Subcutaneous abdominal adipose tissue (tissue), 5 donors: ENCODE measurements around the gene CADPS2.
"Not testable (repeated sequence)": the region's sequence is repeated elsewhere in the genome, so short reads cannot be mapped to it uniquely, and the experiment has no call there.

Source experiments
- H3K27ac ChIP-seq: one replicate; pipeline ENCODE4 v1.7.0; 2013; ENCODE audit warnings: low read depth, mild to moderate bottlenecking, inconsistent platforms, low read length, moderate library complexity
- H3K27me3 ChIP-seq, 5 donors: one replicate each; pipeline ENCODE4 v1.7.0; 2013; ENCODE audit warnings: low read length in 5 of 5, inconsistent platforms in 1 of 5; ENCODE audit not compliant: control insufficient read depth in 5 of 5, insufficient read depth in 4 of 5
- H3K36me3 ChIP-seq, 5 donors: one replicate each; pipeline ENCODE4 v1.7.0; 2013; ENCODE audit warnings: low read length in 5 of 5; ENCODE audit not compliant: control insufficient read depth in 5 of 5, insufficient read depth in 5 of 5
- H3K4me1 ChIP-seq, 5 donors: one replicate each; pipeline ENCODE4 v1.7.0; 2013; ENCODE audit warnings: low read length in 5 of 5, mild to moderate bottlenecking in 3 of 5, moderate library complexity in 1 of 5; ENCODE audit not compliant: control insufficient read depth in 5 of 5, insufficient read depth in 5 of 5
- H3K4me3 ChIP-seq, 5 donors: one replicate each; pipeline ENCODE4 v1.7.0; 2013; ENCODE audit warnings: low read length in 5 of 5, low read depth in 1 of 5
- H3K9ac ChIP-seq, 5 donors: one replicate each; pipeline ENCODE4 v1.7.0; 2013; ENCODE audit warnings: low read length in 5 of 5, mild to moderate bottlenecking in 4 of 5, moderate library complexity in 3 of 5
- H3K9me3 ChIP-seq, 5 donors: one replicate each; pipeline ENCODE4 v1.7.0; 2013; ENCODE audit warnings: low read length in 5 of 5; ENCODE audit not compliant: control insufficient read depth in 5 of 5
- donor health status: healthy.
- donor health status: healthy.
- donor health status: healthy.
- donor health status: healthy.
- donor health status: healthy.

Gene CADPS2

GRCh38 chr7:122834571-122834942 is 51.7 kb downstream of the CADPS2 start:
- H3K36me3 ChIP-seq, H3K4me1 ChIP-seq, H3K4me3 ChIP-seq, H3K9ac ChIP-seq, H3K9me3 ChIP-seq, H3K27ac ChIP-seq, H3K27me3 ChIP-seq: not testable (repeated sequence)

- H3K4me3 ChIP-seq: no peak overlapping the region
- no peaks in the 10 kb centered on the region for H3K4me1 ChIP-seq
- H3K9me3 ChIP-seq: no peaks in the 10 kb centered on the region
- no peak overlapping the region for H3K27ac ChIP-seq
- no peaks in the 10 kb centered on the region for H3K36me3 ChIP-seq
- no peak overlapping the region for H3K9ac ChIP-seq
- H3K27me3 ChIP-seq: no peaks in the 10 kb centered on the region
Measured at GRCh38 chr7:122833888-122834570, 52.2 kb downstream of the CADPS2 start.

- Histone ChIP-seq H3K9me3 (no peaks in the 10 kb centered on the region), H3K4me3 (no peak overlapping the region), H3K9ac (no peak overlapping the region), H3K27me3 (no peaks in the 10 kb centered on the region), H3K36me3 (no peaks in the 10 kb centered on the region), H3K4me1 (no peaks in the 10 kb centered on the region), H3K27ac (no peak overlapping the region)
Measured at GRCh38 chr7:122831436-122831835, 54.8 kb downstream of the CADPS2 start.

GRCh38 chr7:122829962-122830361 is 56.3 kb downstream of the CADPS2 start:
- Histone ChIP-seq H3K27me3 (no peaks in the 10 kb centered on the region), H3K4me1 (no peaks in the 10 kb centered on the region), H3K4me3 (no peak overlapping the region), H3K27ac (no peak overlapping the region), H3K36me3 (no peaks in the 10 kb centered on the region), H3K9me3 (no peaks in the 10 kb centered on the region), H3K9ac (no peak overlapping the region)

DNA sequence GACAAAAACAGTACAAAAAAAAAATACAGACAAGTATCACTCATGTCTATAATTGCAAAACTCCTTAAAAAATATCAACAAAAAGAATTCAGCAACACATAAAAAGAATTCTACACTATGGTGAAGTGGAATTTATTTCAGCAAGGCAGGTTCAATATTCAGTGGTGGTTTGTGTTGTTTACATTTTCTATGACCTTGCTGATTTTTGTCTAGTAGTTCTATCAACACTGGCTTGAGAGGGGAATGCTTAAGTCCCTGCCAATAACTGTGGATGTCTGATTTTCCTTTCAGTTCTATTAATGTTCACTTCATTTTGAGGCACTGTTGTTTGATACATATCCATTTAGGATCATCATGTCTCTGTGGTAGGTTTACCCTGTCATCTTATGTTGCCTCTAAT is 58.5 kb downstream of the CADPS2 start:
- Histone ChIP-seq H3K4me3 (no peak overlapping the region), H3K9ac (no peak overlapping the region), H3K27ac (no peak overlapping the region), H3K9me3 (no peaks in the 10 kb centered on the region), H3K4me1 (no peaks in the 10 kb centered on the region), H3K36me3 (no peaks in the 10 kb centered on the region), H3K27me3 (no peaks in the 10 kb centered on the region)

- Histone ChIP-seq H3K4me3 (no peak overlapping the region), H3K27ac (no peak overlapping the region), H3K9me3 (no peaks in the 10 kb centered on the region), H3K27me3 (no peaks in the 10 kb centered on the region), H3K9ac (no peak overlapping the region), H3K36me3 (no peaks in the 10 kb centered on the region), H3K4me1 (no peaks in the 10 kb centered on the region)
Measured at GRCh38 chr7:122813845-122814244, 72.4 kb downstream of the CADPS2 start.

- H3K27me3 ChIP-seq: no peaks in the 10 kb centered on the region
- H3K36me3 ChIP-seq: no peaks in the 10 kb centered on the region
Measured at GRCh38 chr7:122803851-122804250, 82.4 kb downstream of the CADPS2 start.

DNA sequence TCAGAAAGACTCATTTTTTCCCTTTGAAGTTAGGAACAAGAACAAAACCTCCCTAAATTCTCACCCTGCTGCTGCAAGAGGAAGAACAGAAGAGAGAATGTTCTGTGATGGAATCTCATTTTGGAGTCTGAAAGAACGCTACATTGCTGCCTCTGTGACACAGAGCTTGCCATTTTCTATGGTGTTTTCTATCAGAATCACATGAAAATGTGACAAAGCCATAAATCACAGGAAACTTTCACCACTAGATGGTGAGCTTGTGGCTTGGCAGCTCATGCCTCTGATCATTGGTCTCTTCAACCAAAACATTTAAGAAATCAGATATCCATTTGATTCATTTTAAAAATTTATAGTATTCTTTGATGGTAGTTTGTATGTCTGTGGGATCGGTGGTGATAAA is 82.9 kb downstream of the CADPS2 start:
- no peak overlapping the region for H3K27ac ChIP-seq
- H3K4me1 ChIP-seq: peaks cover 0 to 13% (median 0%) of the 10 kb centered on the region in 5 donors
- no peaks in the 10 kb centered on the region for H3K27me3 ChIP-seq
- H3K9ac ChIP-seq: no peak overlapping the region
- no peak overlapping the region for H3K4me3 ChIP-seq
- H3K36me3 ChIP-seq: no peaks in the 10 kb centered on the region
- H3K9me3 ChIP-seq: no peaks in the 10 kb centered on the region

More at GRCh38 chr7:122803851-122804250, 82.4 kb downstream of the CADPS2 start:
- no peak overlapping the region for H3K9ac ChIP-seq
- no peak overlapping the region for H3K4me3 ChIP-seq
- no peak overlapping the region for H3K27ac ChIP-seq
- H3K9me3 ChIP-seq: no peaks in the 10 kb centered on the region
- peaks cover 0 to 13% (median 0%) of the 10 kb centered on the region in 5 donors for H3K4me1 ChIP-seq

- H3K4me1 ChIP-seq: peaks cover 0 to 13% (median 0%) of the 10 kb centered on the region in 5 donors
- no peaks in the 10 kb centered on the region for H3K36me3 ChIP-seq
- H3K4me3 ChIP-seq: peak overlapping the region in 1 of 5 donors; percentile 47
- peak overlapping the region in 2 of 5 donors; percentile 44 for H3K9ac ChIP-seq
- peak overlapping the region; percentile 24 for H3K27ac ChIP-seq
- no peaks in the 10 kb centered on the region for H3K9me3 ChIP-seq
- H3K27me3 ChIP-seq: no peaks in the 10 kb centered on the region
Measured at GRCh38 chr7:122802301-122802751, 83.9 kb downstream of the CADPS2 start.

GRCh38 chr7:122791959-122792545 is 94.2 kb downstream of the CADPS2 start:
- Histone ChIP-seq H3K4me1 (no peaks in the 10 kb centered on the region), H3K9ac (no peak overlapping the region), H3K27me3 (no peaks in the 10 kb centered on the region), H3K9me3 (no peaks in the 10 kb centered on the region), H3K4me3 (no peak overlapping the region), H3K36me3 (no peaks in the 10 kb centered on the region), H3K27ac (no peak overlapping the region)
